GM12865 (cell line): ENCODE data around the gene IKZF3.

Experiments used
- DNase-seq: peaks from one replicate; pipeline ENCODE4 v3.0.0; 2010; ENCODE audit warnings: low read depth
- H3K4me3 ChIP-seq: 2 replicates; pipeline ENCODE4 v1.5.1; 2011; ENCODE audit warnings: mild to moderate bottlenecking, low read depth, low read length, control low read depth
- CTCF ChIP-seq: IDR thresholded peaks from 2 replicates; pipeline ENCODE4 v1.5.1; 2011; ENCODE audit warnings: low read length, control low read depth, low read depth, inconsistent platforms; ENCODE audit not compliant: insufficient read depth; ENCODE audit errors: missing control alignments

Gene IKZF3

GRCh38 chr17:39838784-39839183, 25.3 kb downstream of the IKZF3 start:
- TF ChIP-seq CTCF: no peak
- DNase-seq: no peak
- H3K4me3 ChIP-seq: no peak overlapping the region

GRCh38 chr17:39838057-39838456, 26.1 kb downstream of the IKZF3 start:
- no peak overlapping the region for H3K4me3 ChIP-seq
- no peak for TF ChIP-seq CTCF
- no peak for DNase-seq

- no peak overlapping the region for H3K4me3 ChIP-seq
- TF ChIP-seq CTCF: no peak
- DNase-seq: no peak
Observed at GRCh38 chr17:39836117-39836516, 28.0 kb downstream of the IKZF3 start.

- no peak for TF ChIP-seq CTCF
- no peak overlapping the region for H3K4me3 ChIP-seq
- no peak for DNase-seq
Observed at GRCh38 chr17:39835038-39835786, 28.9 kb downstream of the IKZF3 start.

GRCh38 chr17:39834017-39834416, 30.1 kb downstream of the IKZF3 start:
- TF ChIP-seq CTCF: no peak
- DNase-seq: peak; percentile 20
- no peak overlapping the region for H3K4me3 ChIP-seq

GRCh38 chr17:39831588-39831987, 32.5 kb downstream of the IKZF3 start:
- DNase-seq: no peak
- TF ChIP-seq CTCF: no peak
- H3K4me3 ChIP-seq: no peak overlapping the region

GRCh38 chr17:39828443-39828842, 35.7 kb downstream of the IKZF3 start:
- TF ChIP-seq CTCF: no peak
- H3K4me3 ChIP-seq: no peak overlapping the region
- DNase-seq: no peak
